Uterus (tissue), 2 donors: Measurements from ENCODE around the gene WWOX.

Experiments
- CTCF ChIP-seq, 4 experiments: fragments of 200-600 bp in 2 of 4; fragments of 450-650 bp in 2 of 4; sonication (generic) in 2 of 4; IDR thresholded peaks; one replicate each; pipeline ENCODE4 v1.5.1; 2016 to 2019; ENCODE audit warnings: antibody characterized with exemption in 4 of 4, mild to moderate bottlenecking in 2 of 4, moderate library complexity in 1 of 4
- POLR2A ChIP-seq, 2 donors: fragments of 450-650 bp; IDR thresholded peaks; one replicate each; pipeline ENCODE4 v1.6.1; 2016; ENCODE audit warnings: antibody characterized with exemption in 2 of 2, mild to moderate bottlenecking in 1 of 2, moderate library complexity in 1 of 2

- TF ChIP-seq CTCF (IDR thresholded peaks at IDR 0.05) (no peak), POLR2A (IDR thresholded peaks at IDR 0.05) (no peak)
Measured at GRCh38 chr16:78551487-78552085, 452.1 kb downstream of the WWOX start.
